KMS-11 (cell line): ENCODE measurements around the gene DBNDD1.

Experiments used
- H2AFZ ChIP-seq: fragments of 200-600 bp; sonication (generic); 2 replicates; pipeline ENCODE4 v1.6.1; 2016; ENCODE audit warnings: antibody characterized with exemption, mixed run types, low read depth
- H3K27ac ChIP-seq: fragments of 200-600 bp; sonication (generic); 2 replicates; pipeline ENCODE4 v1.6.1; 2016; ENCODE audit warnings: mild to moderate bottlenecking, mixed run types
- H3K27me3 ChIP-seq: fragments of 200-600 bp; sonication (generic); 2 replicates; pipeline ENCODE4 v1.6.1; 2017; ENCODE audit warnings: mild to moderate bottlenecking, low read depth, mixed run types, moderate library complexity; ENCODE audit not compliant: insufficient read depth
- H3K36me3 ChIP-seq: fragments of 200-600 bp; sonication (generic); 2 replicates; pipeline ENCODE4 v1.6.1; 2017; ENCODE audit warnings: mild to moderate bottlenecking, mixed run types; ENCODE audit not compliant: insufficient read depth
- H3K4me1 ChIP-seq: fragments of 200-600 bp; sonication (generic); 2 replicates; pipeline ENCODE4 v1.6.1; 2016; ENCODE audit warnings: mild to moderate bottlenecking, low read depth, mixed run types; ENCODE audit not compliant: poor library complexity, severe bottlenecking
- H3K4me2 ChIP-seq: fragments of 200-600 bp; sonication (generic); 2 replicates; pipeline ENCODE4 v1.7.0; 2016; ENCODE audit warnings: mild to moderate bottlenecking, mixed run types
- H3K4me3 ChIP-seq: fragments of 200-600 bp; sonication (generic); IDR thresholded peaks from 2 replicates; pipeline ENCODE4 v1.6.1; 2017; ENCODE audit warnings: low read depth, low read length, mixed read lengths; ENCODE audit not compliant: insufficient read depth
- H3K79me2 ChIP-seq: fragments of 200-600 bp; sonication (generic); 2 replicates; pipeline ENCODE4 v1.6.1; 2016; ENCODE audit warnings: low read depth, mixed run types; ENCODE audit not compliant: insufficient read depth
- H3K9ac ChIP-seq: fragments of 200-600 bp; sonication (generic); 2 replicates; pipeline ENCODE4 v1.6.1; 2016; ENCODE audit warnings: mild to moderate bottlenecking, mixed run types
- H4K20me1 ChIP-seq: fragments of 200-600 bp; sonication (generic); 2 replicates; pipeline ENCODE4 v1.6.1; 2016; ENCODE audit warnings: mild to moderate bottlenecking, mixed run types; ENCODE audit not compliant: insufficient read depth
- TF ChIP-seq, protein P1 (sequence below): fragments of 200-600 bp; sonication (generic); conservative IDR thresholded peaks from 2 replicates; pipeline ENCODE4 v1.6.1; 2017; ENCODE audit warnings: low read depth, mild to moderate bottlenecking, antibody characterized with exemption, low read length, moderate library complexity, mixed read lengths

Gene DBNDD1

DNA sequence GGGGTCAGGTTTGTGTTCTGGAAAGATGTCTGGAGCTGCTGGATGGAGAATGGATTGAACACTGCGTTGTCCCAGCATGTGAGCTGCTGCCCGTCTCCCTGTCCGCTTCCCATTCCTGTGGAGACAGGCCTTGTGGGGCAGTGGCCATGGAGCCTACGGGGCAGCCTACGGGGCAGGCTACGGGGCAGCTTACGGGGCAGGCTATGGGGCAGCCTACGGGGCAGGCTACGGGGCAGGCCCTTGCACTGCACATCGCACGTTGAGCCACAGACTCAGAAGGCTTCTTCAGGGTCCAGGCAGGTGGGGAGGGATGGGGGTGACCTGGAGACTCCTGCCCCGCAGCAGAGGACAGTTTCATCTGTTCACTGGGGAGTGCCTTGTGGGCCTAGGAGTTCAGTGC lies 9.7 kb upstream of the DBNDD1 start:
- peaks cover 36% of the 10 kb centered on the region for H3K27me3 ChIP-seq
- no peaks in the 10 kb centered on the region for H4K20me1 ChIP-seq
- H3K27ac ChIP-seq, result no peak overlapping the region
- no peak overlapping the region for H2AFZ ChIP-seq
- H3K4me2 ChIP-seq, result no peak overlapping the region
- no peaks in the 10 kb centered on the region for H3K36me3 ChIP-seq
- H3K79me2 ChIP-seq, result no peaks in the 10 kb centered on the region
- no peak overlapping the region for H3K4me3 ChIP-seq
- H3K9ac ChIP-seq, result no peak overlapping the region
- peaks cover 6% of the 10 kb centered on the region for H3K4me1 ChIP-seq
- TF ChIP-seq, protein P1, sequence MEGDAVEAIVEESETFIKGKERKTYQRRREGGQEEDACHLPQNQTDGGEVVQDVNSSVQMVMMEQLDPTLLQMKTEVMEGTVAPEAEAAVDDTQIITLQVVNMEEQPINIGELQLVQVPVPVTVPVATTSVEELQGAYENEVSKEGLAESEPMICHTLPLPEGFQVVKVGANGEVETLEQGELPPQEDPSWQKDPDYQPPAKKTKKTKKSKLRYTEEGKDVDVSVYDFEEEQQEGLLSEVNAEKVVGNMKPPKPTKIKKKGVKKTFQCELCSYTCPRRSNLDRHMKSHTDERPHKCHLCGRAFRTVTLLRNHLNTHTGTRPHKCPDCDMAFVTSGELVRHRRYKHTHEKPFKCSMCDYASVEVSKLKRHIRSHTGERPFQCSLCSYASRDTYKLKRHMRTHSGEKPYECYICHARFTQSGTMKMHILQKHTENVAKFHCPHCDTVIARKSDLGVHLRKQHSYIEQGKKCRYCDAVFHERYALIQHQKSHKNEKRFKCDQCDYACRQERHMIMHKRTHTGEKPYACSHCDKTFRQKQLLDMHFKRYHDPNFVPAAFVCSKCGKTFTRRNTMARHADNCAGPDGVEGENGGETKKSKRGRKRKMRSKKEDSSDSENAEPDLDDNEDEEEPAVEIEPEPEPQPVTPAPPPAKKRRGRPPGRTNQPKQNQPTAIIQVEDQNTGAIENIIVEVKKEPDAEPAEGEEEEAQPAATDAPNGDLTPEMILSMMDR, result no peak

DNA sequence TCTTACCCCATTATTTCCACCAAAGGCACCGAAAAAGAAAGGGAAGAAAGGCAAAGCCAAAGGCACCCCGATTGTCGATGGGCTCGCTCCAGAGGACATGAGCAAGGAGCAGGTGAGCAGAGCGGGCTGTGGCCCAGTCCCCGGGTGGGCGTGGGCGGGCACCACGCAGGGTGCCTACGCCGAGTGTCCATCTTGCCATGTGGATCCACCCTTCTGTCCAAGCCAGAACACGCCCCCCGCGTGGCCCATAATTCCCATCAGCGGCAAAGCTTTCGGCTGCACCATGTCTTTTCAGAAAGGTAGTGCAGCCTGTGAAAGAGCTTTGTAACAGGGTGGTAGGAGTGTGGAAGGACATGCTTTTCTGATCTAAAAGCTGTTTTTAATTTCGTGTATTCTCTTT lies 8.4 kb upstream of the DBNDD1 start:
- no peak overlapping the region for H3K4me3 ChIP-seq
- peaks cover 6% of the 10 kb centered on the region for H3K4me1 ChIP-seq
- TF ChIP-seq, protein P1, result no peak
- H3K9ac ChIP-seq, result no peak overlapping the region
- no peaks in the 10 kb centered on the region for H4K20me1 ChIP-seq
- H3K27me3 ChIP-seq, result peaks cover 34% of the 10 kb centered on the region
- H3K36me3 ChIP-seq, result no peaks in the 10 kb centered on the region
- no peak overlapping the region for H3K4me2 ChIP-seq
- H3K79me2 ChIP-seq, result no peaks in the 10 kb centered on the region
- H3K27ac ChIP-seq, result no peak overlapping the region
- H2AFZ ChIP-seq, result no peak overlapping the region

DNA sequence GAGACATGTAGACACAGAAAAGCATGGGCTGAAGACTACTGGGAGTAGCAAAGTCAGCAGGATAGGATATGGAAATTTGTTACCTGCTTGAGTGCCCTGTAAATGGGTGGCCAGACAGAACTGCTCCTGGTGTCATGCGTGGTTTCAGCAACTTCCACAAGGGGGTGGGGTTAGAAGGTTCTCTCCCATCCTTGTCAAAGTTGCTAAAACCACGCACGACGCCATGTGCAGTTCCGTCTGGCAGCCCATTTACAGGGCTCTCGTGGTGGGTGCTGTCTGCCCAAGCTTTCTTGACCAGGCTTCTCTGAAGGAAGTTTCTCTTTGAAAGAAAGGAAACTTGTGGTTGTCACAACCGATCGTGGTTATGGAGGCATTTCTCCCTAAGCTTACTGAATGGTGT lies 6.9 kb upstream of the DBNDD1 start:
- H3K4me2 ChIP-seq, result no peak overlapping the region; the same call in 1 of the 2 replicates
- H3K27me3 ChIP-seq, result peaks cover 34% of the 10 kb centered on the region
- H3K4me1 ChIP-seq, result peaks cover 12% of the 10 kb centered on the region
- no peak overlapping the region for H3K4me3 ChIP-seq
- H3K36me3 ChIP-seq, result no peaks in the 10 kb centered on the region
- H3K9ac ChIP-seq, result no peak overlapping the region
- TF ChIP-seq, protein P1, result no peak
- no peak overlapping the region for H3K27ac ChIP-seq
- no peaks in the 10 kb centered on the region for H4K20me1 ChIP-seq
- H2AFZ ChIP-seq, result no peak overlapping the region
- no peaks in the 10 kb centered on the region for H3K79me2 ChIP-seq

DNA sequence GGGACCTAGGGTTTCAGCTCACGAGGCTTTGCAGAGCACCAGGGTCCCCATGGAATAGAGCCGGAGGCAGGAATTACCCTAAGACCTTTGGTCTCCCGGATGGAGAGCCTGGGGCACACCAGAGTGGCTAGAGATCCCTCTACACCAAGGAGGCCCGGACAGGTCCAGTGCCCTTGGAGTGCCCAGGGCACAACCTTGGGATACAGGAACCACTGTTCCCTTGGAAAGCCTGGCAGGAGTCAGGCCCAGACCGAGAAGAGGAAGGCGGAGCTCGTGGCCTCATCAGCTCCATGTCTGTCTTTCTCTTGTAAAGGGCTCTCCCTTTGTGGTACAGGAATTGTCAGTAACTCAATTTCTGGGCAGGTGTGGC lies 3.8 kb upstream of the DBNDD1 start:
- Histone ChIP-seq H2AFZ (no peak overlapping the region), H4K20me1 (no peaks in the 10 kb centered on the region), H3K79me2 (no peaks in the 10 kb centered on the region), H3K27me3 (peaks cover 22% of the 10 kb centered on the region), H3K9ac (no peak overlapping the region; the same call in 1 of the 2 replicates), H3K4me3 (no peak overlapping the region), H3K4me2 (no peak overlapping the region), H3K27ac (no peak overlapping the region), H3K4me1 (peaks cover 12% of the 10 kb centered on the region), H3K36me3 (no peaks in the 10 kb centered on the region)
- TF ChIP-seq, protein P1, result no peak
